Measurements from ENCODE around the gene MMP15.

MMP15 gene

DNA sequence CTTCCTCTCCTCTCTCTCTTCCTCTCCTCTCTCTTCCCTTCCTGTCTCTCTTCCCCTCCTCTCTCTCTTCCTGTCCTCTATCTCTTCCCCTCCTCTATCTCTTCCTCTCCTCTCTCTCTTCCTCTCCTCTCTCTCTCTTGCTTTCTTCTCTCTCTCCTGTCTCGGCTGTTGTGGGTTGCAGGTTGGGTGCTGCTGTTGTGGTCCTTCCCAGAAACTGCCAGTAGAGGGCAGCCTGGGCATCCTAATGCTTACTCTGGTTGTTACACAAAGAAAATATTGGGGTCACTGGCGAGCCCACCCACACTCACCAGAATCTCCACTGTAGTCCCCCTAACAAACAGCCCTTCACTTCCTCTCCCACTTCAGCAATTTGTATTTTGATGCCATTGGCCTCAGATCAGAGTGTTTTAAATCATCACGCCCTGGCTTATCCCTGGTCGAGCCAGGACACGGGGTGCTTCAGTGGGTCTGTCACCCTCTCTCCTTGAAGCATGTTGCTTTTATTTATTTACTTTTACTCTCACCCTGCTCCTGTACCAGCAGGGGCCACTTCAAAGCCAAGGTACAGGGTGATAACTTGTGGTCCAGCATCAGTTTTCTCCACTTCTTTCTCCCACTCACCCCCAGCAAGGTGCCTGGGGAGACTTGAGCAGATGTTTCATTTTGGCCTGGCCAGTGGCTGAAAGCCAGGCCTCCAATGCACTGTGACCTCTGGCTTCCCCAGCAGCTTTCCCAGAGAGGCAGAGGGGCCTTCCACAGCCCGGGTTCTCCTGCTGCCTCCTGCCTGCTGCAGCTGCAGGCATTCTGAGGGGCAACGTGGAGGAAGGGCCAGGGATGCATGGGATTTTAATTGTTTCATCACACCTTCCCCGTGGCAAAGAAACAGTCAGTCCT lies 4.7 kb upstream of the MMP15 start:
- ChIA-PET POLR2A (no interaction called here), CTCF (no interaction called here)
- no peak for TF ChIP-seq SUZ12 (IDR thresholded peaks at IDR 0.05)
- no peak for TF ChIP-seq L3MBTL2 (conservative IDR thresholded peaks at IDR 0.05)
- TF ChIP-seq, protein P1, sequence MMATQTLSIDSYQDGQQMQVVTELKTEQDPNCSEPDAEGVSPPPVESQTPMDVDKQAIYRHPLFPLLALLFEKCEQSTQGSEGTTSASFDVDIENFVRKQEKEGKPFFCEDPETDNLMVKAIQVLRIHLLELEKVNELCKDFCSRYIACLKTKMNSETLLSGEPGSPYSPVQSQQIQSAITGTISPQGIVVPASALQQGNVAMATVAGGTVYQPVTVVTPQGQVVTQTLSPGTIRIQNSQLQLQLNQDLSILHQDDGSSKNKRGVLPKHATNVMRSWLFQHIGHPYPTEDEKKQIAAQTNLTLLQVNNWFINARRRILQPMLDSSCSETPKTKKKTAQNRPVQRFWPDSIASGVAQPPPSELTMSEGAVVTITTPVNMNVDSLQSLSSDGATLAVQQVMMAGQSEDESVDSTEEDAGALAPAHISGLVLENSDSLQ (IDR thresholded peaks at IDR 0.05) = no peak
- no peak for TF ChIP-seq TARDBP (IDR thresholded peaks at IDR 0.05)
- TF ChIP-seq FOXM1 (IDR thresholded peaks at IDR 0.05; ENCODE audit: borderline replicate concordance) = no peak
- TF ChIP-seq LEF1 (IDR thresholded peaks at IDR 0.05; ENCODE audit: borderline replicate concordance) = no peak
- TF ChIP-seq CTBP1 (IDR thresholded peaks at IDR 0.05; ENCODE audit: borderline replicate concordance) = no peak
- no peak for TF ChIP-seq FOXA1 (IDR thresholded peaks at IDR 0.05)
- no peak for TF ChIP-seq ARNT (IDR thresholded peaks at IDR 0.05)
- no peak for TF ChIP-seq ELF4 (IDR thresholded peaks at IDR 0.05)
- TF ChIP-seq ZNF384 (IDR thresholded peaks at IDR 0.05) = no peak
- peak; percentile 61 for DNase-seq (ENCODE audit: extremely low spot score)

DNA sequence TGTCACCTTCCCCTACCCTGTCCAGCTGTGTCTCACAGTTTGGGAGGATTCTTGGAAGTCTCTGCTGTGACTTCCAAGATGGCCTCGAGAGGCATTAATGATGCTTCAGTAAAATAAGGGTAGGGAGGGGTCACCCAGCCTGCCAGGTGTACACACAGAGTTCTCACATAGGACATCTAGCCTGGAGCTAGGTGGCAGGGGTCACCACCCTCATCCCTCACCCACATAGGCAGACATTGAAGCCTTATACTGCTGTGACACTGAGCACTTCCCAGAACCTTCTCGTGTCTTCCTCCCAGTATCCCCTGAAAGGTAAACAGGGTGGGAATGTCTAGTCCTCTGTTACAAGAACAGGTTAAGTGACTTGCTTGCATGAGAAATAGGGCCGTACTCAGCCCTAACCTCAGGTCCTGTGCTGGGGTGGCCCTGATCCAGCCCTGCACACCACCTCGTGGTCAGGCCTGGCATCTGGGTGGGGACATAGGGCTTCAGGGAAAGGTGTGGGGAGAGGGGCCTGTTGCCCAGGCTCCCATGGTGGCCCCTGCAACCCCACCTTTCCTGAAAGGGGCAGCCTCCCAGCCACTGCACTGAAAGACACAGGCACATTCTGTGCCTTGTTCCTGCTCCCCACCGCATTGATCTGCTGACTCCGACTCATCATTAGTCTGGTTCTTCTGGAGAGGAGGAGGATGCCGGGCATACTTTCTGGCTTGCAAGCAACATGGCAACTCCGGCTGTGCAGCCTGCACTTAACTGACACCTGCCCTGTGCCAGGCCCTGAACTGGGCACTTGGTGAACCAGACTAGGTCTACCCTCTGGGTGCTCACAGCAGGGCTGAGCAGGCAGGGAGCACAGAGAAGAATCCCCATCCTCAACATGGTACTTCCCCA lies 3.6 kb upstream of the MMP15 start:
- no peak for DNase-seq (ENCODE audit: extremely low spot score)
- ChIA-PET CTCF (interaction anchor here (0.6 kb wide), 1 partner anchor 100 kb away, joined by 5 read pairs; no protein-coding TSS in a partner anchor), POLR2A (interaction anchor here (0.6 kb wide), 1 partner anchor 100 kb away, joined by 4 read pairs; no protein-coding TSS in a partner anchor)
- TF ChIP-seq, protein P1 (IDR thresholded peaks at IDR 0.05) = no peak
- no peak for TF ChIP-seq TARDBP (IDR thresholded peaks at IDR 0.05)

DNA sequence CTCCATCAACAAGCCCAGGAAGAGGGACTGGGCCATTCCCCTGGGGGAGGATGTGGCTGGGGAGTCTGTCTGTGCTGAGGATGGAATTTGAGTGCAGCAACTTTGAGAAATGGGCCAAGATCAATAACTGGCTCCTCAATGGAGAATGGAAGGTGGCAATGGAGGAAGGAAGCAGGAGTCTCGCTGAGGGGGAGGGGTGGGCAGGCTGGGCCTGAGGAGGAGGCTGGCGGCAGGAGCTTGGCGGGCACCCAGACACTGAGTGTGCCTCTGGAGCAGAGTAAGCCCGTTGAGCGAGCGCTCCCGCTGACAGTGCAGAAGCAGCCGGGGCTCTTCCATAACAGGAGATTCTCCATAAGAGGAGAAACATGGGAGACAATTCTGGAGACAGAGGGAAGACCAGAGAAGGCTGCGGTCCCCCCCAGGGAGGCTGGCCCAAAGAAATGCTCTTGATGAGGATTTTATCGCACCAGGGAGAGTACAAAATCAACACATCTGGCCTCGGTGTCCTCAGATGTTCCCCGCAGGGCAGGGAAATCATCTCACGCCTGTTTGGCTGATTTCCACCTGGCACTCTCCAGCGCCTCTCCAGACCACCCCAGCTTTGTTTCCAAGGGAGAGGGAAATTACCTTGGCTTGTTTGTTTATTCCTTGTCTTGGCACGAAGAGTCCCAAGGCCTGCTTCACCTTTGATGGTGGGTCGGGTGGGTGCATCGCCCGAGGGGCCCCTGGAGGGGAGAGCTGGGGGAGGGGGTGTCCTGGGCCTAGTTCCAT lies 2.8 kb upstream of the MMP15 start:
- ChIA-PET CTCF (interaction anchor here (0.5 to 2.2 kb wide), 2 partner anchors 52 to 99 kb away, joined by 3 to 12 read pairs; no protein-coding TSS in a partner anchor), POLR2A (interaction anchor here (1.7 kb wide), 1 partner anchor 107 kb away, joined by 6 read pairs; the partner anchor contains the start of gene CFAP20)
- no peak for TF ChIP-seq TARDBP (IDR thresholded peaks at IDR 0.05)
- TF ChIP-seq L3MBTL2 (conservative IDR thresholded peaks at IDR 0.05) = no peak
- TF ChIP-seq BHLHE40 (IDR thresholded peaks at IDR 0.05; ENCODE audit: borderline replicate concordance) = no peak
- TF ChIP-seq LEF1 (IDR thresholded peaks at IDR 0.05; ENCODE audit: borderline replicate concordance) = no peak
- no peak for TF ChIP-seq ELF4 (IDR thresholded peaks at IDR 0.05)
- TF ChIP-seq SP1 (IDR thresholded peaks at IDR 0.05) = no peak
- no peak for TF ChIP-seq FOXA1 (IDR thresholded peaks at IDR 0.05)
- no peak for TF ChIP-seq NFRKB (IDR thresholded peaks at IDR 0.05)
- TF ChIP-seq FOXK2 (IDR thresholded peaks at IDR 0.05) = no peak
- DNase-seq (ENCODE audit: extremely low spot score) = no peak

DNA sequence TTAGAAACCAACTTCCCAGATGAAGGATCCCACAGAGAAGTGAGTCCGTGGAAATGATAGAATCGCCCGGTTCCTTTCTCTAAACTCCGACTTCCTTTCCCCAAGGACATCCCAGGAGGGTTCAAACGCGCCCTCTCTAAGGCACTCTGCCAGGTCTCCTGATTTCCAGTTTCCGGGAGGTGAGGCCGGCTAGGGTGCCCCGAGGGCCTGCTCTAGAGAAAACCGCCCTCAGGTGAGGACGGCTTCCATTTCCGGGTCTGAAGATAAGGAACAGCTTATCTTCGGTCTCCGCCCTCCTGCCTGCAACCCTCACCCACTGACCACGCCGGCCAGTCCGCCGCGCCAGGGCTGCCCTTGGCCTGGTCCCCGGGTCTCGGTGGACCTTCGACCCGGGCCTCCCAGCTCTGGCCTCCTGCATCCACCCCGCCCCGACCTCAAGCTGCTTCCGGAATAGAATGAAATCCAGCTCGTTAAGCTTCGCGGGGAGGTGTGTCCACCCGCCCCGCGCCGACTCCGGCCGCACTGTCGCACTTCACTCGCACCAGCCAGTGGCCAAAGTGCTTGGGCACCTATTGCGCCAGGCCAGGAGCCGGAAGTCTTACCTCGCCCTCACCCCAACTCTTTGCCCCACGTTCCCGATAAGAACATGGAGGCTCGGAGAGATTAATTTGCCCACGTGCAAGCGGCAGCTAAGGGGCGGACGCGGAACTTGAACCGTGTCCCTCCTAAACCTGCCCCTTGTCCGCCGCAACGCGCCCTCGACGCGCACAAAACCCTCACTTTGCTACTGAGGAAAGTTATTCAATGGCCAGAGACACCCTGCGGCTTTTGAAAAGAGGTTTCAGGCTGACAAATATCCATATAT lies 836 bp upstream of the MMP15 start:
- ChIA-PET CTCF (interaction anchor here (0.8 to 2.2 kb wide), 2 partner anchors 97 to 103 kb away, joined by 5 to 12 read pairs; no protein-coding TSS in a partner anchor), POLR2A (interaction anchor here (0.6 kb wide), 1 partner anchor 105 kb away, joined by 3 read pairs; the partner anchor contains the start of gene CFAP20)
- TF ChIP-seq SP1 (IDR thresholded peaks at IDR 0.05) (no peak), FOXM1 (IDR thresholded peaks at IDR 0.05; ENCODE audit: borderline replicate concordance) (no peak), CTBP1 (IDR thresholded peaks at IDR 0.05; ENCODE audit: borderline replicate concordance) (no peak), FOXA1 (IDR thresholded peaks at IDR 0.05) (no peak), ELF4 (IDR thresholded peaks at IDR 0.05) (no peak), NFRKB (IDR thresholded peaks at IDR 0.05) (no peak), L3MBTL2 (conservative IDR thresholded peaks at IDR 0.05) (no peak), FOXK2 (IDR thresholded peaks at IDR 0.05) (no peak), ZNF384 (IDR thresholded peaks at IDR 0.05) (no peak), SUZ12 (IDR thresholded peaks at IDR 0.05) (no peak), HDGF (IDR thresholded peaks at IDR 0.05; ENCODE audit: borderline replicate concordance) (no peak), TARDBP (IDR thresholded peaks at IDR 0.05) (no peak), ARNT (IDR thresholded peaks at IDR 0.05) (no peak), BHLHE40 (IDR thresholded peaks at IDR 0.05; ENCODE audit: borderline replicate concordance) (no peak), LEF1 (IDR thresholded peaks at IDR 0.05; ENCODE audit: borderline replicate concordance) (no peak)
- TF ChIP-seq, protein P1 (IDR thresholded peaks at IDR 0.05) = no peak
- no peak for DNase-seq (ENCODE audit: extremely low spot score)
